ENCODE measurements around the gene ZNF423.

Gene ZNF423

DNA sequence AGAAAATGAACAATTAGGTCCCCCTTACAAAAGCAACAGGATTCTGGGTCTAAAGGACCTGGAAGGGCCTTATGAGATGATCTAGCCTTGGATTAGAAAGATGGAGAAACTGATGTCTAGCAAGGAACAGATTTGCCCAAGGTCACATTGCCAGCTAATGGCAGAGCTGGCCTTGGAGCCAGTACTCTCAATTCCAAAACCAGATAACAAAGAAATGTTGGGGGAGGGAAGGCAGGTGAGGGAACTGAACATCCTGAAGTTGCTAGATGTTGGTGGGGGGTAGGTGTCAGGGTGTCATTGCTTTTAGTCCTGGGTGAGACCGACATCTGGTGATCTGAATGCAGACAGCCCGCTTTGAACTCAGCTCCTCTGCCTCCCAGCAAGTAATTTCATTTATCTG is 11.3 kb upstream of the ZNF423 start:
- no peak overlapping the region for H3K4me3 ChIP-seq (ENCODE audit: low read length)
- no peaks in the 10 kb centered on the region for H3K27me3 ChIP-seq (ENCODE audit: control insufficient read depth, insufficient read depth, low read length)
- H3K36me3 ChIP-seq (ENCODE audit: control insufficient read depth, insufficient read depth, low read length) = no peaks in the 10 kb centered on the region
- no peaks in the 10 kb centered on the region for H3K4me1 ChIP-seq (ENCODE audit: control insufficient read depth, insufficient read depth, low read length)
- H3K9ac ChIP-seq (ENCODE audit: low read length) = no peak overlapping the region
- H3K9me3 ChIP-seq (ENCODE audit: control insufficient read depth, low read length) = no peaks in the 10 kb centered on the region

DNA sequence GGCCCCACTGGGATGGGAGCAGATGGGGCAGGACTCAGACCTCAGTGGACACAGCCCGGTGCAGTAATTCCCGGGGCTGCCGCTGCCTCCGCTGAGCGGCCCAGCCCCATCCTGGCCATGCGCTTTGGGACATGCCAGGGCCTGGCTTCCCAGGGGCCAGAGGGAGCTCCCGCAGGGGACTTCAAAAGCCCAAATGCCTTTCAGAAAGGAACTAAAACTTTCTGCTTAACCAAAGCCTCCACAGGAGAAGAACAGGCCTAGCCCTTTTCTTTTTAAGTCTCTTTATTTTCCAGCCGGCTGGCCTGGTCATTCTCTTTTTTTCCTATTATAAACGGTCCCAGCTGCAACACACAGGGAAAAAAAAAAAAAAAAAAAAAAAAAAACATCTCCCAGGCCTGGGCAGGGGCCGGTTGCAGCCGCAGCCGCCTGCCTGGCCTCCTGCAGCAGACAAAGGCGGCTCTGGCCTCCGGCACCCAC is 10.7 kb upstream of the ZNF423 start:
- no peaks in the 10 kb centered on the region for H3K4me1 ChIP-seq (ENCODE audit: control insufficient read depth, insufficient read depth, low read length)
- no peak overlapping the region for H3K4me3 ChIP-seq (ENCODE audit: low read length)
- H3K36me3 ChIP-seq (ENCODE audit: control insufficient read depth, insufficient read depth, low read length) = no peaks in the 10 kb centered on the region
- no peak overlapping the region for H3K9ac ChIP-seq (ENCODE audit: low read length)
- no peaks in the 10 kb centered on the region for H3K27me3 ChIP-seq (ENCODE audit: control insufficient read depth, insufficient read depth, low read length)
- H3K9me3 ChIP-seq (ENCODE audit: control insufficient read depth, low read length) = no peaks in the 10 kb centered on the region

DNA sequence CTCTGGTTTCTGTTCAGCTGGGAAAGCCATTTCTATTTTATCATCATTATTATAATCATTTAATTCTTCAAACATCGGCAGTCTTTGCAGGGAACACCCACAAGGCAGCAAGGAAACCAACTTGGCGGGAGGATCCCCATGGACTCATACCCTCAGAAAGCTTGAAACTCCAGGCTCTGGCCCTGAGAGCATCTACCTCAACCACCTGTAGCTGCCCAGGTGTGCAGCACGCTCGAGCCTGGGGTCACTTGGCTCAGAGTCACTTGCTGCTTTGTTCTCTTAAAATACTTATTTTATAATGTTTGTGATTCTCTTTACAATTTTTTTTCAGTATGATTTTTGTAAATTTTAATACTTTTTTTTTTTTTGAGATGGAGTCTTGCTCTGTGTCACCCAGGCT is 6.8 kb upstream of the ZNF423 start:
- Histone ChIP-seq H3K9me3 (ENCODE audit: control insufficient read depth, low read length) (no peaks in the 10 kb centered on the region), H3K9ac (ENCODE audit: low read length) (no peak overlapping the region), H3K27me3 (ENCODE audit: control insufficient read depth, insufficient read depth, low read length) (peaks cover 23% of the 10 kb centered on the region), H3K36me3 (ENCODE audit: control insufficient read depth, insufficient read depth, low read length) (no peaks in the 10 kb centered on the region), H3K4me1 (ENCODE audit: control insufficient read depth, insufficient read depth, low read length) (peaks cover 9% of the 10 kb centered on the region), H3K4me3 (ENCODE audit: low read length) (no peak overlapping the region)

DNA sequence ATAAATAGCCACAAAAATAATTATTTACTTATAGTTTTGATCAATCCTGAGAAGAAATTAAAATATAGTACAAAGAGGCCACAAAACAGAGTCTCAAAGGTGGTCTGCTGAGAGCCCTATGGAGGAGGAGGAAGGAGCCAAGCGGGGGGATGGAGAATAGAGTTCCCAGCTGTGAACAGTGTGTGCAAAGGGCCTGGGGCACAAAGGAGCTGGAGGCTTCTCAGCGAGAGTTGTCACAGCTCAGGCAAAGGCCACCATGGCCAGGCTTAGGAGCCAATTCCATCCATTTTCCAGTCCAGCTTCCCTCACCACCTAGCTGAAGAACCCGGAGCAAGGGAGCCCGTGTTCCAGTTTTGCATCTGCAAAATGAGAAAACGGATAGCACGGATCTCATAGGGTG is 5.4 kb upstream of the ZNF423 start:
- Histone ChIP-seq H3K27me3 (ENCODE audit: control insufficient read depth, insufficient read depth, low read length) (peaks cover 28% of the 10 kb centered on the region), H3K9me3 (ENCODE audit: control insufficient read depth, low read length) (no peaks in the 10 kb centered on the region), H3K4me1 (ENCODE audit: control insufficient read depth, insufficient read depth, low read length) (peaks cover 12% of the 10 kb centered on the region), H3K36me3 (ENCODE audit: control insufficient read depth, insufficient read depth, low read length) (no peaks in the 10 kb centered on the region), H3K4me3 (ENCODE audit: low read length) (no peak overlapping the region), H3K9ac (ENCODE audit: low read length) (no peak overlapping the region)

DNA sequence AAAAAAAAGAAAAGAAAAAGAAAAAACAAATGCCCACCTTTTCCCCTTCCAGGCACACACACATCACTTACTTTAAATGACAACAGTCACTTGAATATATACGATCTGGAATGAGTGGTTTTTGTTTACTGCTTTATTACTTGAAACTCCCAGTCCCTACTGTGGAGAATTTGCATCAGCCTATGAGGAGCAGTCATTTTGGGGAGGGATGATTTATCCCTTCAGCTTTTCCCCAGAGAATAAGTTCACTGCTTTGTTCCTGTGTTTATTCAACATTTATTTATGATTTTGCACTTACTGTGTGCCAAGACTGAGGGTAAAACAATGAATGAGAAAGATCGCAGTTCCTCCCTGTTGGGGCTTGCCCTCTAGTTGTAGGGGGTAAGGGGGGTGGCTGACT is 4.7 kb upstream of the ZNF423 start:
- no peaks in the 10 kb centered on the region for H3K9me3 ChIP-seq (ENCODE audit: control insufficient read depth, low read length)
- H3K4me1 ChIP-seq (ENCODE audit: control insufficient read depth, insufficient read depth, low read length) = peaks cover 12% of the 10 kb centered on the region
- H3K4me3 ChIP-seq (ENCODE audit: low read length) = no peak overlapping the region
- no peaks in the 10 kb centered on the region for H3K36me3 ChIP-seq (ENCODE audit: control insufficient read depth, insufficient read depth, low read length)
- peaks cover 28% of the 10 kb centered on the region for H3K27me3 ChIP-seq (ENCODE audit: control insufficient read depth, insufficient read depth, low read length)
- no peak overlapping the region for H3K9ac ChIP-seq (ENCODE audit: low read length)

DNA sequence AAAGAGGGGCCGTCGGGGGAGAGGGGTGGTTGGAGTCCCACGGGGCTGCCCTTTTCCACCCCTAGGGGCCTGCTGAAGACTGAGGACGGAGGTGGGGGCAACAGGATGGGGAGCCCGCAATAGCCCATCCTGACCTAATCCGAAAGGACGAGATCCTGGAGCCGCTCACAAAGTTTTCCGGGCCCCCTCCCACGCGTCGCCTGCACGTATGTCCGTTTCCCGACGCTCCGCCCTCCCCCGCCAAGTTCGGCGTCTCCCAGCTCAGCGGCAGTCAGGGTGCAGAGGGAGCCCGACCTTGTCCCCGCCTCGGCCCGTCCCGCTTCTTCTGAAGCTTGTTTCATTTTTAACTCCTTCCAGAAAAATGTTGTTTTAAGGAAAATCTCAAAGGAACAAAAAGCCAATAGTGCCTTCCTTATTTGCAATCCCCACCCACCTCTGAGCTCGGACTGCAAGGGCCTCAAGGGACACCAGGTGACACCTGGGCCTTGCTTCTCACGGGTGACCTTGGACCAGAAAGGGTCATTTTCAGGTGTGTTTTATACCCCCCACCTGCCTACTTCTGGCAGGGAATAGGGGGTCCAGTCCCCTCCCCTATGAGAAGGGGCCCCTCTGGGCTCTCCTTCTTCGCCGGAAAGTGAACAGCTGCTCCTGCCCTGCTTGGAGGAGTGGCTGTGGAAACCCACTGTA is 3.4 kb upstream of the ZNF423 start:
- no peak overlapping the region for H3K4me3 ChIP-seq (ENCODE audit: low read length)
- peak overlapping the region; percentile 39 for H3K9ac ChIP-seq (ENCODE audit: low read length)
- H3K36me3 ChIP-seq (ENCODE audit: control insufficient read depth, insufficient read depth, low read length) = no peaks in the 10 kb centered on the region

DNA sequence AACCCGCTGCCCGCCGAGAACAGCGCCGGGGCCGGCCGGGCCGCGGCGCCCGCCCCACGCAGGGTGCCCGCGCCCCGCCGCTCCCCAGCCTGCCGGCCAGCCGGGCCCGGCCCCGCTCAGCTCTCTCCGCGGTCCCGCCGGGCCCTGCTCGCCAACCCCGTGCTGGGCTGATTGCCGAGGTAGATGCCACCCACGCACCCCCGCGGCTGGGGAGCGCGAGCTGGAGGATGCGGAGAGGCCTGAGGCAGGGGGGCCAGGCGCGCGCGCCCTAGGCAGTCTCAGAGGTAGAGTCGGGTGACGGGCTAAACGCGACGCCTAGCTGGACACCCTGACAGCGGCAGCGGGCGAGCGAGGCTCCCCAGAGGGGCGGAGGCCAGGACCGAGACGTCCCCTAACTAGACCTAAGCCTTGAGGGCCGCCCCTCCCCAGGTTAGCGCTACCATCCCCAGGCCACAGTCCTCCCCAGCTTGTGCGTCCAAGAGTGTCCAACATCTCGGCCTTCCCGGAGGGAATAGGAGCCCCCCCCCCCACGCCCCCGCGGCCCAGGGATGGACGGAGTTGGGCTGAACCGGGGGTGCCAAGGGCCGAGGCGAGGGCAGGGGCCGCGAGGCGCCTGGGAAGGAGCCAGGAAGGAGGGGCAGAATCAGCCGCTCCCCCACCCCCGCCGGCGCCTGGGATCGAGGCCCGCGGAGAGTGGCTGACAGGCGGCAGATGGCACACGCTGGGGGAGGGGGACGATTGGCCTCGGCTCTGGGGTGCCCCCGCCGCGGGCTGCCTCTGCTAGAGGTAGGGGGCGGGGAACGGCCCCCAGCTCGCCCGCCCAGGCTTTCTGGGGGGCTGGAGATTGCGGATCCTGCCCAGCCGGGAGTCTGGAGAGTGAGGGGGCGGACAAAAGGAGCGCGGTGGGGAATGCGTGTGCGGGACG is 2.5 kb upstream of the ZNF423 start:
- Histone ChIP-seq H3K4me1 (ENCODE audit: control insufficient read depth, insufficient read depth, low read length) (peaks cover 20% of the 10 kb centered on the region), H3K9ac (ENCODE audit: low read length) (peak overlapping the region; percentile 39), H3K27me3 (ENCODE audit: control insufficient read depth, insufficient read depth, low read length) (peaks cover 37% of the 10 kb centered on the region), H3K4me3 (ENCODE audit: low read length) (no peak overlapping the region), H3K9me3 (ENCODE audit: control insufficient read depth, low read length) (no peaks in the 10 kb centered on the region), H3K36me3 (ENCODE audit: control insufficient read depth, insufficient read depth, low read length) (no peaks in the 10 kb centered on the region)

More for the DNA sequence above, 3.4 kb upstream of the ZNF423 start:
- Histone ChIP-seq H3K4me1 (ENCODE audit: control insufficient read depth, insufficient read depth, low read length) (peaks cover 16% of the 10 kb centered on the region), H3K27me3 (ENCODE audit: control insufficient read depth, insufficient read depth, low read length) (peaks cover 33% of the 10 kb centered on the region), H3K9me3 (ENCODE audit: control insufficient read depth, low read length) (no peaks in the 10 kb centered on the region)

DNA sequence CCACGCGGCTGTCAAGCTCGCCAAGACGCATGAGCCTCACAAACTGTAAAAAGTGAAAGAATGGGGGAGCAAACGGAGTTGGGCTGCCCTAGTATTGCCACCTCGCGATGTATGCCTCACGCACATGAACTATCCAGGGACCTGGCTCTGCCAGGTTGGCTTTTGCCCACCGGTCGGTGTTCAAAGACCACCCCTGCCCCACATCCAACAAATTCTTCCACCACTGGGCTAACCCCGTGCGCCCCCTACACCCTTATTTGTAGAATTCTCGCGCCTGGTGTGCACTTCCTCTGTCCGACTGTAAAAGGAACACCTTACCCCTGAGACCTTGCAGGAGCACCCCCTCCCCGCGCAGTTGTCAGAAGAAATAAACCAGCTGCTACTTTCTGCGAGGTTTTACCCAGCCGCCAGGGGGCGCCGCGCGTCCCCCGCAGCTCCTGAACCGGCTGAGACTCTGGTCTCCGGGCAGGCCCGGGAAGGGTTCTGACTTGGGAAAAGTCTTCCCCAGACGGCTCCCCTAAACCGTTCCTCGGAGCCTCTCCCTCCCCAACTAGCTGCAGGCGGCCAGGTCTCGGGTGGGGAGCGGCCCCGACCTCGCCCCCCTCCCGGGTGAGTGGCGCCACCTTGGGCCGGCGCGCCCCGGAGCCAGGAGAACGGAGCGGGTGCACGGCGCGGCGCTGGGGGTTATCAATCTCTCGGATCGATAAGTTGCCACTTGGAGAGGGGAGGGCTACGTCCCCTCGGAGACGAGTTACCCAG is 1.7 kb upstream of the ZNF423 start:
- Histone ChIP-seq H3K36me3 (ENCODE audit: control insufficient read depth, insufficient read depth, low read length) (no peaks in the 10 kb centered on the region), H3K4me1 (ENCODE audit: control insufficient read depth, insufficient read depth, low read length) (peaks cover 20% of the 10 kb centered on the region), H3K9ac (ENCODE audit: low read length) (peak overlapping the region; percentile 28), H3K27me3 (ENCODE audit: control insufficient read depth, insufficient read depth, low read length) (peaks cover 37% of the 10 kb centered on the region), H3K9me3 (ENCODE audit: control insufficient read depth, low read length) (no peaks in the 10 kb centered on the region), H3K4me3 (ENCODE audit: low read length) (peak overlapping the region; percentile 31)

DNA sequence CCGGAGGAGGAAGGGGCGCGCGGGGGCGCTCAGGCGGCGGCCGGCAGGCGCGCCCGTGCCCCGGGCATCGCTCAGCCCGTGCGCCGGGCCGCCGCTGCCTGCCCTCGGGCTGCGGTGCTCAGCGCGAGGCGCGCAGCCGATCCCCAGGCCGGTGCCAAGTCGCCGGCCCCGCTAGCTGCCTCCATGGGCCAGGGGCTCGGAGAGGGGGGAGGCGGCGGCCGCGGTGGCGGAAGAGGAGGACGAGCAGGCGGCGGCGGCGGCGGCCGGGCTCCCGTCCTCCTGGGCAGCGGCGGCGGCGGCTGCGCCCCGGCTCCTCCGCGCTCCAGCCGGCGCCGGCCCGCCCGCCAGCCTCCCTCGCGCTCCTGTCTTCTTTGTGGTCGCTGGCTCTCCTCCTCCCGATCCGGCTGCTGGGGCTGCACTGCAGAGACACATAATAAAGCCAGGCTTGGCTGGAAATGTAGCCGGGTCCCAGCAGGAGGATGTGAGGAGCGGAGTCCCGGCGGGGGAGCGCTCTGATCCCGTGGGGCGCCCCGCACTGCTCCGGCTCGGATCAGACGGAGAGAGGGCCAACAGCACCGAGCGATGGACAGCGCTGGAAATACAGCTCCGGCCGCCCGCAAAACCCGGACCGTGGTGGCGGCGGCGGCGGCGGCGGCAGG is 889 bp upstream of the ZNF423 start:
- Histone ChIP-seq H3K4me1 (ENCODE audit: control insufficient read depth, insufficient read depth, low read length) (peaks cover 20% of the 10 kb centered on the region), H3K27me3 (ENCODE audit: control insufficient read depth, insufficient read depth, low read length) (peaks cover 38% of the 10 kb centered on the region), H3K9ac (ENCODE audit: low read length) (no peak overlapping the region)

DNA sequence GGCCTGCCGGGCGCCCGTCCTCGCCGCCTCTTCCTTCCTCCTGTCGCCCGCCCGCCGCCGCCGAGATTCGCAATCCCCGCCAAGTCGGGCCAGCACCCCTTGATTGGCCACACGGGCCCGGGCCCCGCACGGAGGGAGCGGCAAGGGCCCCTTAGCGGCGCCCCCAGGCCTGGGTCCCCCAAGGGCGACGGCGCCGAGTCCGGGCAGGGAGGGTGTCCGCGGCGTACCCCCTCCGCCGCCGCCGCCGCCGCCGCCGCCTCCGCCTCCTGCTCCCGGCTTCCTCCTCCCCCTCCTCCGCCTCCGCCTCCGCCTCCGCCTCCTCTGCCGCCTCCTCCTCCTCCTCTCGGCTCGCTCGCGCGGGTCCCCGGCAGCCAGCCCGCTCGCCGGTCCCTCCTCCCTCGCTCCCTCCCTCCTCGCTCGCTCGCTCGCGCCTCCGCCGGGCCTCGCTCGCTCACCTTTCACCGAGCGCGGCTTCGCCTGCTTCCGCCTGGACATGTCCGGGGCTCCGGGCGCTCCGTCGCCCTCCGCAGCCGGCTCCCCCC is 561 bp downstream of the ZNF423 start:
- H3K4me1 ChIP-seq (ENCODE audit: control insufficient read depth, insufficient read depth, low read length) = peaks cover 20% of the 10 kb centered on the region
- peak overlapping the region; percentile 50 for H3K9ac ChIP-seq (ENCODE audit: low read length)
- H3K36me3 ChIP-seq (ENCODE audit: control insufficient read depth, insufficient read depth, low read length) = no peaks in the 10 kb centered on the region
- peaks cover 48% of the 10 kb centered on the region for H3K27me3 ChIP-seq (ENCODE audit: control insufficient read depth, insufficient read depth, low read length)
- H3K4me3 ChIP-seq (ENCODE audit: low read length) = no peak overlapping the region
- H3K9me3 ChIP-seq (ENCODE audit: control insufficient read depth, low read length) = no peaks in the 10 kb centered on the region

More for the DNA sequence above, 889 bp upstream of the ZNF423 start:
- Histone ChIP-seq H3K4me3 (ENCODE audit: low read length) (no peak overlapping the region), H3K36me3 (ENCODE audit: control insufficient read depth, insufficient read depth, low read length) (no peaks in the 10 kb centered on the region), H3K9me3 (ENCODE audit: control insufficient read depth, low read length) (no peaks in the 10 kb centered on the region)

DNA sequence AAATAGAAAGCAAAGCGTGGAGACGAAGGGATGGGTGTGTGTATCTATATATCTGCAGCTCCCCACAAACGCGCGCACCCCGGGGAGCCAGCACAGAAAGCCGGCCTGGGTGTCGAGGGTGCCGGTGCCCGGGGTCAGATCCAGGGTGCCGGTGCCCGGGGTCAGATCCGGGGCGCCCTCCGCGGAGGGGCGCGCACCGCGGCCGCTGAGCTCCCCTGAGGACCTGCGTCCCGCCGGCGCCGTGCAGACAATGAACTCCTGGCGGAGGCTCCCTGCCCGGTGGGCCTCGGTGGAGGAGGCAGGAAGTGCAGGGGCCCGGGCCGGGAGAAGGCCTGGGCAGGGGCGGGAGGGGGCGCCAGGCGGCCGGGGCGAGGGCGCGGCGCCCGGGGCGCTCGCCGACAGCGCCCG is 1.1 kb downstream of the ZNF423 start:
- no peaks in the 10 kb centered on the region for H3K36me3 ChIP-seq (ENCODE audit: control insufficient read depth, insufficient read depth, low read length)
- peaks cover 49% of the 10 kb centered on the region for H3K27me3 ChIP-seq (ENCODE audit: control insufficient read depth, insufficient read depth, low read length)
- H3K4me1 ChIP-seq (ENCODE audit: control insufficient read depth, insufficient read depth, low read length) = peaks cover 20% of the 10 kb centered on the region
- peak overlapping the region; percentile 14 for H3K4me3 ChIP-seq (ENCODE audit: low read length)
- no peaks in the 10 kb centered on the region for H3K9me3 ChIP-seq (ENCODE audit: control insufficient read depth, low read length)
- H3K9ac ChIP-seq (ENCODE audit: low read length) = peak overlapping the region; percentile 34

Measured in mucosa of stomach (tissue), 1 donor.